Measurements from ENCODE around the gene ACY1. TPM values are rescaled to one million over a fixed set of nuclear protein-coding genes. Genes with fewer than 3 reads are reported as not detected.

ACY1 gene
- total RNA-seq, 1 experiment from 2014 or later = 62.6 TPM

DNA sequence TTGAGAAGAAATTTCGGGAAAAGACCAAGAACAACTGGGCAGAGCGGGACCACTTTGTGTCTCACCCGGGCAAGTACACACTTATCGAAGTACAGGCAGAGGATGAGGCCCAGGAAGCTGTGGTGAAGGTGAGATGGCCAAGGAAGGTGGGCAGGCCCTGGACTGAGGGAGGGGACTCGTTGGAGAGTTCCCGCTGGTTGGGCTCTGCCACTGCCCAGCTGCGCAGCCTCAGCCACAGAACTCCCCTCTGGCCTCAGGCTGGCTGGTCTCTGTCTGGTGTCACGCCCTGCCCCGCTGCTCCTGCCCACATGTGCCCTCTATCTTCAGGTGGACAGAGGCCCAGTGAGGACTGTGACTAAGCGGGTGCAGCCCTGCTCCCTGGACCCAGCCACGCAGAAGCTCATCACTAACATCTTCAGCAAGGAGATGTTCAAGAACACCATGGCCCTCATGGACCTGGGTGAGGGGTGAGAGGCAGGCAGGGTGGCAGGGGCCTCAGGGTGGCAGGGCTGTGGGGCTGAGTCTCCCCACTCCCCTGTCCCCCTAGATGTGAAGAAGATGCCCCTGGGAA, 38.8 kb upstream of the ACY1 start:
- peaks cover 16% of the 10 kb centered on the region for H3K23me2 ChIP-seq (ENCODE audit: insufficient read length, low read depth, low read length, poor library complexity, severe bottlenecking)
- no peak overlapping the region for H2AFZ ChIP-seq (ENCODE audit: low read length)
- no CpG with 5 or more reads among the region's 11 CpGs for WGBS (ENCODE audit: extremely low coverage, insufficient read length, low lambda C conversion rate)

More for the DNA sequence above, 38.8 kb upstream of the ACY1 start:
- Histone ChIP-seq H2BK20ac (ENCODE audit: low read depth, low read length, poor library complexity, severe bottlenecking) (no peak overlapping the region), H4K20me1 (ENCODE audit: control insufficient read depth, insufficient read depth, insufficient read length) (peaks cover 6% of the 10 kb centered on the region), H3K27ac (ENCODE audit: insufficient read length, low read depth, low read length) (no peak overlapping the region), H4K8ac (replicated peaks; ENCODE audit: insufficient read length, low read depth, low read length) (no peak overlapping the region), H4K91ac (ENCODE audit: insufficient read length, low read depth, low read length) (no peak overlapping the region), H2BK5ac (ENCODE audit: insufficient read length, low read length) (no peak overlapping the region), H3K18ac (ENCODE audit: insufficient read length, low read depth, low read length) (no peak overlapping the region), H3K4ac (ENCODE audit: low read depth, low read length) (no peak overlapping the region), H3K9ac (ENCODE audit: extremely low read depth, insufficient read length, low read length) (no peak overlapping the region), H3K4me1 (ENCODE audit: insufficient read depth, low read length) (0 out of 2 replicates have a peak, but pooled peaks cover 2% of the 10 kb centered on the region), H3K56ac (ENCODE audit: insufficient read length, low read depth, low read length) (no peak overlapping the region), H3T11ph (ENCODE audit: low read length) (no peak overlapping the region), H3K79me1 (ENCODE audit: insufficient read depth, low read depth, low read length, poor library complexity, severe bottlenecking) (peaks cover 8% of the 10 kb centered on the region), H3K23ac (ENCODE audit: insufficient read length, low read depth, low read length) (no peak overlapping the region), H2BK15ac (ENCODE audit: low read depth, low read length) (no peak overlapping the region), H3K9me3 (ENCODE audit: control insufficient read depth, low read depth, low read length) (no peaks in the 10 kb centered on the region), H2BK120ac (ENCODE audit: low read depth, low read length, poor library complexity, severe bottlenecking) (no peak overlapping the region), H3K79me2 (ENCODE audit: insufficient read depth, low read length) (peaks cover 10% of the 10 kb centered on the region), H4K5ac (ENCODE audit: insufficient read length, low read depth, low read length) (no peak overlapping the region), H3K4me2 (ENCODE audit: insufficient read depth, insufficient read length, low read length) (no peak overlapping the region), H3K14ac (ENCODE audit: insufficient read depth, low read length) (no peak overlapping the region), H2BK12ac (ENCODE audit: insufficient read length, low read depth, low read length) (no peak overlapping the region), H2AK5ac (ENCODE audit: insufficient read length, low read length) (no peak overlapping the region), H3K27me3 (ENCODE audit: insufficient read depth, low read length) (no peaks in the 10 kb centered on the region)
- Mint-ChIP-seq H3K4me1 (peaks cover 14 to 18% of the 10 kb centered on the region in 2 experiments), H3K4me3 (no peak overlapping the region), H3K27me3 (ENCODE audit: low read depth) (peaks cover 67% of the 10 kb centered on the region), H3K36me3 (ENCODE audit: insufficient read depth in 1 of 3, low read depth in 3 of 3) (peaks cover 3 to 10% (median 9%) of the 10 kb centered on the region in 3 experiments; a peak in 6 of 7 replicates), H3K9me3 (no peaks in the 10 kb centered on the region), H3K27ac (no peak overlapping the region)
- TF ChIP-seq, protein P1, sequence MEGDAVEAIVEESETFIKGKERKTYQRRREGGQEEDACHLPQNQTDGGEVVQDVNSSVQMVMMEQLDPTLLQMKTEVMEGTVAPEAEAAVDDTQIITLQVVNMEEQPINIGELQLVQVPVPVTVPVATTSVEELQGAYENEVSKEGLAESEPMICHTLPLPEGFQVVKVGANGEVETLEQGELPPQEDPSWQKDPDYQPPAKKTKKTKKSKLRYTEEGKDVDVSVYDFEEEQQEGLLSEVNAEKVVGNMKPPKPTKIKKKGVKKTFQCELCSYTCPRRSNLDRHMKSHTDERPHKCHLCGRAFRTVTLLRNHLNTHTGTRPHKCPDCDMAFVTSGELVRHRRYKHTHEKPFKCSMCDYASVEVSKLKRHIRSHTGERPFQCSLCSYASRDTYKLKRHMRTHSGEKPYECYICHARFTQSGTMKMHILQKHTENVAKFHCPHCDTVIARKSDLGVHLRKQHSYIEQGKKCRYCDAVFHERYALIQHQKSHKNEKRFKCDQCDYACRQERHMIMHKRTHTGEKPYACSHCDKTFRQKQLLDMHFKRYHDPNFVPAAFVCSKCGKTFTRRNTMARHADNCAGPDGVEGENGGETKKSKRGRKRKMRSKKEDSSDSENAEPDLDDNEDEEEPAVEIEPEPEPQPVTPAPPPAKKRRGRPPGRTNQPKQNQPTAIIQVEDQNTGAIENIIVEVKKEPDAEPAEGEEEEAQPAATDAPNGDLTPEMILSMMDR (conservative IDR thresholded peaks at IDR 0.05) = no peak
- no peak for DNase-seq

Data from H9 (cell line).